GM12878 (cell line): Measurements from ENCODE around the gene TLCD2. TPM values are rescaled to one million over a fixed set of nuclear protein-coding genes. Genes with fewer than 3 reads are reported as not detected.

Source experiments
- CTCF ChIP-seq, 3 experiments: IDR thresholded peaks in 2 of 3; conservative IDR thresholded peaks in 1 of 3; 2 replicates each; pipeline ENCODE4 v1.5.1; 2011; ENCODE audit warnings: low read depth in 3 of 3, low read length in 3 of 3, mild to moderate bottlenecking in 3 of 3, control low read depth in 2 of 3, moderate library complexity in 2 of 3, inconsistent platforms in 1 of 3, mixed read lengths in 1 of 3; ENCODE audit not compliant: control insufficient read depth in 2 of 3, insufficient read depth in 1 of 3; ENCODE audit errors: extremely low read depth in 1 of 3
- CUX1 ChIP-seq: IDR thresholded peaks from 2 replicates; pipeline ENCODE4 v1.6.1; 2012; ENCODE audit warnings: improper control_type of control experiment, low read depth, low read length; ENCODE audit not compliant: insufficient replicate concordance
- EP300 ChIP-seq, 2 experiments: fragments of 150-350 bp in 1 of 2; IDR thresholded peaks; 2 replicates each; pipeline ENCODE4 v1.6.1; 2011 to 2012; ENCODE audit warnings: low read depth in 2 of 2, low read length in 2 of 2, borderline replicate concordance in 1 of 2, improper control_type of control experiment in 1 of 2, inconsistent platforms in 1 of 2; ENCODE audit not compliant: control insufficient read depth in 1 of 2
- HDAC6 ChIP-seq: fragments of 200-600 bp; sonication (generic); IDR thresholded peaks from one replicate; pipeline ENCODE4 v1.8.0; 2017; ENCODE audit warnings: antibody characterized with exemption; ENCODE audit not compliant: unreplicated experiment
- JUNB ChIP-seq: IDR thresholded peaks from 2 replicates; pipeline ENCODE4 v1.6.1; 2016; ENCODE audit warnings: antibody characterized with exemption, mild to moderate bottlenecking
- MAX ChIP-seq: IDR thresholded peaks from 2 replicates; pipeline ENCODE4 v1.6.1; 2012; ENCODE audit warnings: low read depth, low read length, improper control_type of control experiment
- MEF2A ChIP-seq: IDR thresholded peaks from 2 replicates; pipeline ENCODE4 v1.6.1; 2011; ENCODE audit warnings: low read depth, mild to moderate bottlenecking, low read length, moderate library complexity; ENCODE audit not compliant: insufficient read depth
- PRDM15 ChIP-seq: fragments of 450-650 bp; formaldehyde crosslinking; IDR thresholded peaks from 2 replicates; pipeline ENCODE4 v1.4.0; 2020; ENCODE audit warnings: mild to moderate bottlenecking, moderate library complexity
- SIN3A ChIP-seq: IDR thresholded peaks from 2 replicates; pipeline ENCODE4 v1.6.1; 2012; ENCODE audit warnings: low read depth, low read length, improper control_type of control experiment
- ZBTB40 ChIP-seq: fragments of 450-650 bp; IDR thresholded peaks from 2 replicates; pipeline ENCODE4 v1.6.1; 2016; ENCODE audit warnings: mild to moderate bottlenecking, moderate library complexity, borderline replicate concordance
- polyA plus RNA-seq, 11 experiments: library from polyadenylated mRNA; depleted of rRNA in 4 of 11; unstranded in 6 of 11; stranded (reverse) in 5 of 11; fragments of >200 nt; fragmentation: Nextera tagmentation in 4 of 11; fragmentation: Illumina TruSeq in 1 of 11; extraction: Ambion mirVana in 4 of 11; extraction: Trizol in 1 of 11; gene quantifications; 1 replicate in 1 of 11; 2 replicates in 10 of 11; pipeline versions ENCODE4 v1.2.1 to v1.2.3, GENCODE V29; 2011 to 2016; ENCODE audit warnings: inconsistent platforms in 2 of 11, missing spikeins in 2 of 11, low read depth in 1 of 11
- total RNA-seq, 4 experiments: library from RNA; depleted of rRNA in 3 of 4; stranded (reverse); fragments of >200 nt in 3 of 4; fragmentation: Illumina TruSeq in 1 of 4; extraction: Trizol in 1 of 4; gene quantifications; 2 replicates each; pipeline versions ENCODE4 v1.2.1 to v1.2.3, GENCODE V29; 2013 to 2021

The TLCD2 gene
- total and polyA plus RNA-seq, 10 of the 15 experiments (the other 5 are each of a cell fraction or from before 2014, with no cell fraction given): 0.02 to 0.15 (median 0.05) TPM; not detected in 2

- TF ChIP-seq PRDM15 (CRISPR knock-in tag) (no peak), MEF2A (no peak), CTCF (IDR thresholded peaks at IDR 0.05 in 2 of 3, conservative IDR thresholded peaks at IDR 0.05 in 1 of 3; ENCODE audit: control insufficient read depth in 2 of 3, extremely low read depth in 1 of 3, insufficient read depth in 1 of 3, low read depth in 3 of 3, low read length in 3 of 3) (0 out of 6 replicates have a peak, but pooled peaks of 1 of the 3 experiments have one; percentile 11), CUX1 (no peak), EP300 (IDR thresholded peaks at IDR 0.05; ENCODE audit: borderline replicate concordance in 1 of 2, control insufficient read depth in 1 of 2, low read depth in 2 of 2, low read length in 2 of 2) (no peak), JUNB (no peak), SIN3A (no peak), MAX (peak; percentile 48; the same call in 1 of the 2 replicates), ZBTB40 (no peak), HDAC6 (no peak)
These were observed 42.5 kb upstream of the TLCD2 start (continued) for GRCh38 chr17:1752425-1753262.
